ENCODE measurements around the gene SLC36A3.
"Not testable (repeated sequence)": the region's sequence is repeated elsewhere in the genome, so short reads cannot be mapped to it uniquely, and the experiment has no call there.

The SLC36A3 gene
- 0 reads per million in 2 donors for total RNA-seq

DNA sequence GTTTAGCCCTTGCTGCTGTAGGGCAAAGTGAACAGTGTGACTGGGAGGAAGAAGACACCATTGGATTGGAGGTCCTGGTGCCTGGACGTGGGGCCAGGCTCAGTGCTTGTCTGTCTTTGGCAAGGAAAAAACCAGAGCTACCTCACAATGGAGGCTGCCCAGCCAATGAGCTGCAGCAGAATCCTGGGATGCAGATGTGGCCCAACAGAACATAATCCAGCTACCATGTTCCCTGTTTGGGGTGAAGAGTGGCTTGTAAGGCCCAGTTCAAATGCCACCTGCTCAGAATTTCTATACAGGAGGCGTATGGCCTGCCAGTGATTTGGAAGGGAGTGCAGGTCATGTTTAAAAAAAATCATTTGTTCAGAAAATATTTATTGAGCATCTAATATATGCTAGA is at the start of gene SLC36A3:
SLC36A3 (minus strand) TSS at position 101 of the 400 bp plus-strand sequence. CDS start 412 bp downstream, outside the sequence.
- no peak for DNase-seq

DNA sequence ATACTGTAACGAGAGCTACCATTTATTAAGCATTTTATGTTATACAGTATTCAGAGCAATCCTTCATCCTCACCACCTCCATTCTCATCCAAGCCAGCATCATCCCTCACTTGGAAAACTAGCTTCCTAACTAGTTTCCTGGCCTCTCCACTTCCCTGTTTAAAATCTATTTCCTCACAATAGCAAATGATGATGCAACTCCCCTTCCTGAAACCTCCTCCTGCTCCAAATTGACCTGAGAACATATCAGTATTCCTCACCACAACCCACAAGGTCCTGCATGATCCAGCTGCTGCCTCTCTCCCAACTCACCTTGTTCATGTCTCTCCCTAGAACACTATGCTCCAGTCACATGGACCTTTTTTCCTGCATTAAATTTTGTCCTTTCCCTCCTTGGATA is 48.1 kb upstream of the SLC36A3 start:
- DNase-seq, result no peak

DNA sequence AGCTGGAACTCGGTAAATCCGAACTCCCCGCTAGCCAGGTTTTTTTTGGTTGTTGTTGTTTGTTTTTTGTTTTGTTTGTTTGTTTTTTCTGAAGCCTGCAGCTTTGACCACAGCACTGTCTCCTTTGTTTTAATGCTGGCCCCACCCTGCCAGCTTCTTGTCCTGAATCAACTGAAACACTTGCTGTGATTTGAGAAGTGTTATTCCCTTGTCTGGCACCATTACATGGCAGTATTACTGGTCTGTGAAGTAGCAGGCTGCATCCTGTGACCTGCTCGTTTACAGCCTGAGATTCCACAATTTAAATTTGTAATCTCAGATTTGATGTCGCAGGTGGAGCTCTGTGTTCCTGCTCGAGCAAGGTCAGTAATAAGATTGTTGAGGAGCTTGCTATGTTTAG is 45.2 kb upstream of the SLC36A3 start:
- DNase-seq, result no peak

DNA sequence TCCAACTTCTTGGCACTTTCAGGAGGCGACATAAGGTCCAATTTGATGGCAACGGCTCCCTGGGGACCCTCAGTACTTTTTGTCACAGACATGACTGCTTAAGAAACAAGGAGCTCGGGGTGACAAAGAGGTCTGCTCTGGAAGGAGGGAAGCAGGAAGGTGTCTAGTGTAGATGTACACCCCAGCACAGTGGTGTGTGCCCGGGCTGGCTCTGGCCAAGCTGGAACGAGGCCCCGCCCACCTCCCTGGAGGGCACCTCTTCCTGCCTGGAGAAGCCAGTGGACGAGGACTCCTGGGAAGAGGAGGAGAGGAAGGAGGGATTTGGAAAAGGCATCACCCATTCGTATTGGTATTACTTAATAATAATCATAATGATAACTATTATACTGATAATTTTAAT is 43.8 kb upstream of the SLC36A3 start, which contains the start of gene SLC36A2:
SLC36A2 (minus strand) TSS at position 191 of the 400 bp plus-strand sequence; CDS start at position 92, 99 bp downstream.
- DNase-seq, result no peak

DNA sequence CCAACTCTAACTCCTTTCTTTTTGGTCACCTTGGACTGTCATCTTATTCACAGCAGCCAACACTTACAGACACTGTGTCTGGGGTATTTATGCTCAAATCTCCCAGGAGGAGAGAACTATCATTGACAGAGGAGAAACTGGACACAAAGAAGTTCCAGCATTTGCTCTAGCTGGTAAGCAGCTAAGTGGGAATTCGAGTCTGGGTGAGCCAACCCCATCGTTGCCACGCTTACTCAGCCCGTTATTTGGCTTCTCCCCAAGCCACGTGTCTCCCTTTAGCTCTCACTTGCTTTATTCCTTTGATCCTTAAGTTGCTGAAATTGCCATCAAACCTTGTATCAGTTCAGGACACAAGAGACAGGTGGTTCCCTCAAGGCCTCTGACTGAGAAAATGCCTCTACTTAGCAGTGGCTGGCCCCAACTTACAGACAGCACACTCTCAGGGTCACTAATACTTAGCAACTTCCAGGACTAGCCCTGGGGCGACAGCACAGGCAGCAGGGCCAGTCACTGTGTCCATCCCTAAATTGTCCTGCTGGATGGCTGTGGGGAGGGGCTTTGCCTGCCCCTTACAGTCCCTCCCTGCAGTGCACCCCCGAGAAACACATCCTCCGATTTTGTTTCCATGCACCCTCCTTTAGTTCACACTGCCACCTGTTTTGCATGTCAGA is 42.4 kb upstream of the SLC36A3 start:
- no peak for DNase-seq

DNA sequence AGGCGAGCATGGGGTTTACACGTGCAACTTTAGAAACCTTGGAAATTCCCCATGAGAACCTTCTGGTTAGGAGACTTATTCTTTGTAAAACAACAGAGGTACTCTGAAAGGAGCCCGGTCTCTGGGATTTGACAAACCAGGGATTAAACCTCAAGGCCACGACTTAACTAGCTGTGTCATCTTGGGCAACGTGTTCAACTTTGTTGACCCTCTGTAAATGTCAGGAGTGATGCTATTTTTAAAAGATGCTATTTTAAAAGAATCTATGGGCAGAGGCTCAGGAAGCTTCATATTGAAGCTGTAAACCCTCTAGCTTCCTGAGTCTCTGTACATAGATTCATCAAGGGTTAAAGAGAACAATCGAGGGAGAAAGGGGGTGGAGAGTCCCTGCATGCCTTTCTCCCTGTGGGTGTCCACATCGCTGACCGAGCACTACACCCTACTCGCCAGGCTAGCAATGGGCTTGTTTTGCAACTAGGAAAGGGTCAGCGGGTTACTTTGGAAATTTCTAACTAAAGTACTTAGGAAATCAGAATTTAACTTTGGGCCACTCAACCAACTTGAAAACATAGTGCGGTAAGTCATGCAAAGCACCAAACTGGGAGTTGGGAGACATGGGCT is 41.7 kb upstream of the SLC36A3 start:
- DNase-seq, result no peak

DNA sequence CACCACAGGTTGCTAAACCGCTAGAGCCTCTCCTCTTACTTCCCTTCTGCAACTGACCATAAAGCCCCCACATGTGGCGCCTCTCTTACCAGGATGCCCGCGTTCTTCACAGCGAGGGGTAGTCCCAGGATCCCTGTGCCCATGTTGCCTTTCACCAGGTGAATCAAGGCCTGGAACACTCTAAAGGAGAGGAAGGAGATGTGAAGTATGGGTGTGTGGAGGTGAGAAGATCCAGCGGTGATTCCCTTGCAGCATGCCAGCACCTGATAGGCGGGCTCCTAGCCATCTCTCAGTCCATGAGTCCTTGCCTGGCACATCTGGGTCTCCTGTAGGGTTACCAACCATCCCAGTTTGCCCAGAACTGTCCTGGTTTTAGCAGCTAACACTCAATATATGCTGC is 40.5 kb upstream of the SLC36A3 start:
- no peak for DNase-seq

DNA sequence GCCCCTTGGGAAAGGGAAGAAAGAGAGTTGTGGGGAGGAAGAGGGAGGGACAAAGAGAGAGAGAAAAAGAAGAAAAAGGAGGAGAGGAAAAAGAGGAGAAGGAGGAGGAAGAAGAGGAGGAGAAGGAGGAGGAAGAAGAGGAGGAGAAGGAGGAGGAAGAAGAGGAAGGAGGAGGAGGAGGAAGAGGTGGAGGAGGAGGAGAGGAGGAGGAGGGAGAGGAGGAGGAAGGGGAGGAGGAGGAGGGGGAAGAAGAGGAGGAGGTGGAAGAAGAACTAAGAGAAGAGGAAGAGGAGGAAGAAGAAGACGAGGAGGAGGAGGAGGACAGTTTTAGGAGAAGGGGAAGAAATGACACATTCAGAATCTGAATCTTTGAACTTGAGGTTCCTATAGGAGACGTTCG is 36.4 kb upstream of the SLC36A3 start:
- no peak for DNase-seq

DNA sequence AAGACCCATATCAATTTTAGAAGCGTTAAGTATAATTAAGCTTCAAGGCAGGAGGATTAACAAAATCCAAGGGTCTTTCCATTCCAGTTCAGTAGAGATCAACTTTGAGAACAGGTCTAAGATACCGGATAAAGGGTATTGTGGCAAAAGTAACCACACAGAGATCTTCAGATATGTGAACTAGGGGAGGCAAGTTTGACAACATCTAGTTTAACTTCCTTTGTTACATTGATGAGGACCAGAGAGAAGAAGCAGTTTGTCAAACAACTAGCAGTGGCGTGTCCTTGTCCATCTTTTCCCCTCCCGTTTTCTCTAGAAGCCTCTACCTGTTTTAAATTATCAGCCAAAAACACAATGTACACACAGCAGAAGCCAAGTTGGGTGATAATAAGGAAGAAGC is 35.2 kb upstream of the SLC36A3 start:
- DNase-seq, result no peak

DNA sequence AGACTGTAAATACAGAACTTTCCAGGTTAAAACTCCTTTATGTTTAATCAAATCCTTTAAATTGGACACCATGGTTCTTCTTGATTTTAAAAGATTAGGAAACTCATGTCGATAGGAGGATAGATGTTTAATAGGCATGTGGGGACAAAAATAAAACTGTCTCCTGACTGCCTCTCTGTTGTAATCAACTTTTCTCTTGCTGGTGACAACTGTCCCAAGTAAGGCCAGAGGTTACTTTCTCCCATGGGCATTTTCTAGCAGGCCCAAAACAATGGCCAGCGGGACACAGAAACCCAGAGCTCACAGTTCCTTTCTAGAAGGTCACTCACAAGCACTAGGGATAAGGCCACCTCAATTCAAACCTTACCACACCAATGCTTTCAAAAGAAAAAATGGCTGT is 29.3 kb upstream of the SLC36A3 start:
- no peak for DNase-seq

DNA sequence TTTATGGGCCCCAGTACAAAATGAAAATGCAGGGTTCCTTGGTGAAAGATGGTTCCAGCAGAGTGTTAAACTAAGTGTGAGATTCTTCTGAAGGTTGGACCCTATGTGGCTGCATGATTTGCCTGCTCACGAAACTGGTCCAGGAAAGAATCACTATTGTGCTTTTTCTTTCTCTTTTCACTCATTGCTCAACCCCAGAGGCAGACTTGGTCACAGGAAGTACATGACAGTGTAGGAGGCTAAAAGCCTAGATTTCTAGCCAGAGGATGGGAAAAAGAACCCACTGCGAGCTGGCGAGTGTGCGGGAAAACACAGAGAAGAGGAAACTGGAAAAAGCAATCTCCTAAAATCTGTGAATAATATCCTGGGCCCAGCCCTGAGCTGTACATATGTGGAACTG is 25.2 kb upstream of the SLC36A3 start:
- DNase-seq, result no peak

DNA sequence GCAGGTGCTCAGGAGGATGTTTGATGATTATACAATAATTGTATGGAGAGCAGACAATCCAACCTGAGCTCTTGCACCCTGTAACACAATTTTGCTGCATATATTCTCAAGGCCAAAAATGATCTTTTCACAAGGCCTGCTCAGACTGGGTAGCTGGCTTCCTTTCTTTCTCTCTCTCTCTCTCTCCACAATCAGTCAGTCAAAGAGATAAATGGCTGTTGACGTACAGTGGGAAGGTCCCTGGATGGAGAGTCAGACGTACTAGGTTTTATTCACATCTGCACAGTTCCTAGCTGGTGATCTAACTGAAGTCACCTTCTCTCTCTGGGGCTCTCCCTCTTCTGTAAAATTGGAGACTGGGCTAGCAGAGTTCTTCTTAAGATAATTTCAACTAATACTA is 24.0 kb upstream of the SLC36A3 start:
- DNase-seq, result no peak

DNA sequence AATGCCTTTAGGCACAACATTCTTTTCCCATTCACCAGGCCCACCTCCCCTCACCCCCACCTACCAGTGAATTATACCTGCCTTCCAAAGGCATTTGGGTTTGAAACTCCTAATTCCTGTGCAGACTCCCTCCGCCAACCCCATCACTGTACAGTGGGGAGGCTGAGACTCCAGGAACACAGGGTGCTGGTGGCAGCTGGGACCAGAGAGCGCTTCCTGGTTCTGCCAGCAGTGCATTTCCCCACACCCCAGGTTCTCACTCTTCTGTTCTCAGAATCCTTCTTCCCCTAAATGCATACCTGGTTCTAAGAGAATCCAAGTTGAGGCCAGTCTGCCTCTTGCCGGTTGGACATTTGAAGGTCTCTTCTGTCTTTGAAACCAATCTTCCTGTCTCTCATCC is 22.7 kb upstream of the SLC36A3 start:
- DNase-seq, result no peak

DNA sequence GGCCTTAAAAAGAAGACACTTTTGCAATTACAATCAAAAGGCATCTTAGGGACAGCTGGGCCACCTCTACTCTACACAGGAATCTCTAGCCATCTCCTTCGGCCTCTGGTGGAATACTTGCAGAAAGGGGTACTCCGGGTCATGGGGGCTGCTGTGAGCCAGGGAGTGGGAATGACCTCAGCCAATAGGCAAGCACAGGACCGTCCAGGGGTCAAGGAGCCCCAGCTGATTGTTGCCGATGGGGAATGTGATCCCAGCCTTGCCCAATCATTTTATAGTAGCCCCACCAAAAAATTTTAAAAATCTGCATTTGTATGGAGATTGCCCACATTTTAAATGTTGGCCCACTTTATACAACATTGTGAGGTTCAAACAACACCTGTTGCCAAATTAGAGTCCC is 16.9 kb upstream of the SLC36A3 start:
- no peak for DNase-seq

DNA sequence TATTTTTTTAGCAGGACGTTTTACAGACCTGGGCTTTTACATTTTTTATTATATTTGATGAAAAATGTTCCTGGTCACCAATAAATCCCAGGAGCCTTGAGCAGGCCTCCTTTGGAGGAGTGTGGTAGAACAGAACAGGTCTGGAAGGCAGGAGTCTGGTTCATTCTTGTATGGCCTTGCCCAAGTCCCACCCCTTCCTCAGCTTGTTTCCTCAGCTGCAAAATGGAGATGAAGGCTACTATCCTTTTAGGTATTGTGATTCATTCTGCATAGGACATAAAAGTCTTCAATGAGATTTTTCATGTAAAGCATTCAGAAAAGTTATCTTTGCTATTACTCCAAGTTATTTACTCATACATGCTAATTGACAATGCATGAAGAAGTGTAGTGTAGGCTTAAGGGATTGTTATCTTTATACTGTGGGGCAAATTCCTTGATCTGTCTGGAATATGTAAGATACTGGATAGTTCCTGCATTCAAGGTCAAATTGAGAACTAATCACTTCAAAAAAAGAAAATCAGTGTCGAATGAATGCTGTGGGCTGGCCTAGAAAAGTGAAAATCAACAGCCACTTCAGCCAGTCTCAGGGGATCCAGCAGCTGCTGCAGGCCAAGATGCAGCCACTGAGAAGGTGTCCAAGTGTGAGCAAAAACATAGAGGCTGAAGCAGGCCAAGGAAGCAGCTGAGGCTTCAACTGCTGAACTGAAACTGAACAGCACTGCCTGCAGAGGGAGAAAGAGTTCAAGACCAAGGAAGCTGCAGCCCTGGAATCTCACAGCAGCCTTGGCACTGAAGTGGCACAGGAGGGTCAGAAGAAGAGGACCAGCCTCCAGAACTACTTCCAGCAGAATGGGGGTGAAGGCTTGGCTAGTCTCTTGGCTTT is 15.5 kb upstream of the SLC36A3 start:
- DNase-seq, result no peak

DNA sequence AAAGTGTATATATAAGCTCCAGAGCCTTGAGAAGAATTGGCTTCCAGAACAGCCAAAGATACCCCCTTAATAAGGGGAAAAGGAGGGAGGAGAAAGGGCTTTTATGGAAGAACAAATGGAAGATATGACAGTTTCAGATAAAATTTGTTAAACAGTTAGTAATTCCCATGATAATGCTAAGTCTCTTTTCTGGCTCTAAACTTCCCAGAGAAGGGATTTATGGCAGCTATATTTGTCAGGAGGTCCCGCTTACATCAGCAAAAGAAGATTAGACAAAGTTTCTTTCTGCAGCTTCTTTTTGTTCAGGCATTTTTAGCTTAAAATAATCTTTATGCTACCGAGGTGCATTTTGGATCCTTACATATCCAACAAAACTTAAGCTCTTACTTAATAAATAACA is 14.3 kb upstream of the SLC36A3 start:
- DNase-seq, result no peak

DNA sequence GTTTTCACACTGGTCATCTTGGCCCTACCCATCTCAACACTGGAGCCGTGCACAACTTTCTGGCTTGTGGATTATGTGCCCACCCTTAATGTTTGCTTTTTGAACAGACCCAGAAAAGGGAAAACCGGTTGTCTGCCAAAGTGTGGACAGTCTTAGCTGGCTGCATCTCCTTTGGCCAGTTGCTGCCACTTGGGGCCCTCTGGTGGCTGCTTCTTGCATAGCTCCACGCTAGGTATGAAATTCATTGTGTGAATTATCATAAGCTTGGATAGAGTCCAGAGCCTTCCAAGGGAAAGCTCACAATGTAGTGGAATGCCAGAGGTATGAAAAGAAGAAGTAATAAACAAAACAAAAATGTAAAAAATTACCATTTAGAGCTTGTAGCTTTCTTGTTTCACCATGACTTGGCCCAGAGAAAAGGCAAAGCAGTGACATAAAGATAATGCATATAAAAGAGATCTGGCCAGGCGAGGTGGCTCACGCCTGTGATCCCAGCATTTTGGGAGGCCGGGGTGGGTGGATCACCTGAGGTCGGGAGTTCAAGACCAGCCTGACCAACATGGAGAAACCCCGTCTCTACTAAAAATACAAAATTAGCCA is 12.5 kb upstream of the SLC36A3 start:
- DNase-seq, result peak; percentile 19

DNA sequence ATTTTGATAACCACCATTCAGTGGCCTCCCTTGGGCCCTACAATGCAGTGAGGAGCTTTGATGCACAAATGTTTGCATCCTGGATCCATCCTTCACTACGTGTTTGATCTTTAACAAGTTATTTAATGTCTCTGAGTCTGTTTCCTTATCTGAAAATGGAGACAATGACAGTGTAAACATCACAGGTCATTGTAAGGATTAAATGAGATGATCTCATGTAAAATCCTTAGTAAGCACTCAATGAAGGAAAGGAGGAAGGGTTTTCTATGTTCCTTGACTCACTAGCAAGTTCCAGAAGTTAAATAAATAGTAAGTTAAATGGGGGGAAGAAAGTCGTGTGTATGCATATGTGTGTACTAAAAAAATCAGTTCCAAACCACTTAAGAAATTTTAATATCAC is 9.8 kb upstream of the SLC36A3 start:
- no peak for DNase-seq

DNA sequence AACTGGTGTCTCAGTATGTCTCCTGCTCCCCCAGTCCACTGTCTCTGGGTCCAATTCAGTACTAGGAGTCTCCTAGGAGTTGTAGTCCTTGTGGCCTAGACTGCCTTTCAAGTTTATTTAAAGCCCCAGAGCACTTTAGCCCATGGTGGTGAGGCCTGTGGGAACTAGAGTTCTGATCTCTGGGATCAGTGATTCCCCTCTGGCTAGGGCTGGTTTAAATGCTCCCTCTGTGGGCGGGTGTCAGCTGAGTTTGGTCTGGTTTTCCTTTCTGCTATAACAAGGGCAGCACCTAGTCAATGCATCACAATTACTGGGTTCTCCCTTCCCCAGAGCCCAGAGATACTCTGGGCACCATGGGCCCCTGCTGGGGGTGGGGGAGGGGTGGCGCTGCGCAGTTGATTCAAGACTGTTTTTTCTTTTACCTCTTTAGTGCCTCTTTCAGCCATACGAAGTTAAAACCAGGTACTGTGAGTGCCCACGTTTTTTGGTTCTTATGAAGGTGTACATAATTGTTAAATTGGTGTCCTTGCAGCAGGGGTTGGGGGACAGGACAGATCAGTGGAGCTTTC is 9.3 kb upstream of the SLC36A3 start:
- no peak for DNase-seq

DNA sequence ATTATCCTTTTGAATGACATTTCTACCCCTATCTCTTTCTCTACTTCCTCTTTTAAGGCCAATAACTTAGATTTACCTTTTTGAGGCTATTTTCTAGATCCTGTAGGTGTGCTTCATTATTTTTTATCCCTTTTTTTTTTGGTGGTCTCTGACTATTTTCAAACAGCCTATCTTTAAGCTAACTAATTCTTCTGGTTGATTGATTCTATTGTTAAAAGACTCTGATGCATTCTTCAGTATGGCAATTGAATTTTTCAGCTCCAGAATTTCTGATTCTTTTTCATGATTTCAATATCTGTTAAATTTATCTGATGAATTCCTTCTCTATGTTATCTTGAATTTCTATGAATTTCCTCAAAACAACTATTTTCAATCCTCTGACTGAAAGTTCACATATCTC is 7.4 kb upstream of the SLC36A3 start:
- DNase-seq, result no peak

DNA sequence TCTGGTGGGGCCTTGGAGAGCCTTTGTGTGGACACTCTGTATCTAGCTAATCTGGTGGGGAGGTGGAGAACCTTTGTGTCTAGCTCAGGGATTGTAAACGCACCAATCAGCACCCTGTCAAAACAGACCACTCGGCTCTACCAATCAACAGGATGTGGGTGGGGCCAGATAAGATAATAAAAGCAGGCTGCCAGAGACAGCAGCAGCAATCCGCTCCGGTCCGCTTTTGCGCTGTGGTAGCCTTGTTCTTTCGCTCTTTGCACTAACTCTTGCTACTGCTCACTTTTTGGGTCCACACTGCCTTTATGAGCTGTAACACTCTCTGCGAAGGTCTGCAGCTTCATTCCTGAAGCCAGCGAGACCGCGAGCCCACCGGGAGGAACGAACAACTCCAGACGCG is 6.3 kb upstream of the SLC36A3 start:
- not testable (repeated sequence) for DNase-seq

DNA sequence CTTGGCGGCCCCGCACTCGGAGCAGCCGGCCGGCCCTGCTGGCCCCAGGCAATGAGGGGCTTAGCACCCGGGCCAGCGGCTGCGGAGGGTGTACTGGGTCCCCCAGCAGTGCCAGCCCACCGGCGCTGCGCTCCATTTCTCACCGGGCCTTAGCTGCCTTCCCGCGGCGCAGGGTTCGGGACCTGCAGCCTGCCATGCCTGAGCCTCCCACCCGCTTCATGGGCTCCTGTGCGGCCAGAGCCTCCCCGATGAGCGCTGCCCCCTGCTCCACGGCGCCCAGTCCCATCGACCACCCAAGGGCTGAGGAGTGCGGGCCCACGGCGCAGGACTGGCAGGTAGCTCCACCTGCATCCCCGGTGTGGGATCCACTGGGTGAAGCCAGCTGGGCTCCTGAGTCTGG is 5.7 kb upstream of the SLC36A3 start:
- DNase-seq, result not testable (repeated sequence)

Data from T-helper 9 cell (primary cell).